T1000 (cell line): Measurements from ENCODE around the gene RIMBP2.

Experiments used
- DNase-seq: peaks from one replicate; lab custom pipeline; 2025; ENCODE audit warnings: mixed read lengths; lab: John Stamatoyannopoulos, UW

RIMBP2 gene

DNA sequence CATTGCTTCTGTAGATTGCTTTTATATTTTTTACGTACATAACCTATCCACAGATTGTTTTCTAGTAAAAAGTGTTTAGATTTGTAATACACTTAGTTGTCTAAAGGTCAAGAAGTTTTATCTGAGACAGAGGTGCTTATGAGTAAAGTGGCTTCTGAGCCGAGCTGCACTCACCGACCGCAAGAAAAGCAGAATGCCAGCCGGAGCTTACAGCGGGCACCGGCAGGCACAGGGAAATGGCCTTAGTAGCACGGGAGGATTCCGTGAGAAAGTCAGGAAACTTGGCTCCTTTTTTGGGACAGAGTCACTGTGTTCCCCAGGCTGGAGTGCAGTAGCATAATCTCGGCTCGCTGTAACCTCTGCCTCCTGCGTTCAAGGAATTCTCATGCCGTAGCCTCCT lies 348.6 kb downstream of the RIMBP2 start:
- DNase-seq = no peak

DNA sequence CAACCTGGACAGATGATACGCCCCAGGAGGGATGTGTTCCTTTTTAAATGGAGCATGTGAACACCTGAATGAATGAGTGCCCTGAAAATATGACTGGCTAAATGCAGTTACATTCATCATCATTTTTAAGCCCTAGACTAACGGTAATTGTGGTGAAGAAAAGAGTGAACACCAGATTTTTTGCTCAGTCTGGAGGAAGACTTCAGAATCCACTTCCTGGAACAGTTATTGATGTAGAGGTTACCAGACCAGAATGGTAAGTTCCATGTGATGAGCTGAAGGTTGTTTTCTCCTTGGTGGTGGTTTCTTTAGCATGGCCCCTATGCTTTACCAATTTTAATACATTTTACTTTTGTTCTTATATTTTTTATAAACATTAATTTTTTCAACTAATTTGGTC lies 349.1 kb downstream of the RIMBP2 start:
- DNase-seq = no peak

DNA sequence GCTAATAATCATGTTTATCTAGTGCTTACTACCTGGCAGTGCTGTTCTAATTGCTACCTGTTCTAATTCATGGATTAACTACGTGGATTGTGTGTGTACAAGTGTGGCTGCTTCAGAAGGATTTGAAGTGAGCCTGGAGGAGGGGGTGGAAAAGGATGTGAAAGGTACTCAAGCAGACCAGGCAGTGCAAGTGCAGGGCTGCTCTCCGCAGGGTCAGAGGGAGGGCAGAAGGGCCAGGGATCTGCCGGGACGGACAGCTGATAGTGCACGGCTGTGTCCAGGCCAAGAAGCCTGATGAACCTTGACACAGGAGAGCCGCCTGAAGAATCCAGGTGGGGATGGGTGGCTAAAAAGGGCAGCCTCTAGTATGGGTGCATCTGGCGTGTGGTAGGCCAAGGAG lies 349.9 kb downstream of the RIMBP2 start:
- no peak for DNase-seq

DNA sequence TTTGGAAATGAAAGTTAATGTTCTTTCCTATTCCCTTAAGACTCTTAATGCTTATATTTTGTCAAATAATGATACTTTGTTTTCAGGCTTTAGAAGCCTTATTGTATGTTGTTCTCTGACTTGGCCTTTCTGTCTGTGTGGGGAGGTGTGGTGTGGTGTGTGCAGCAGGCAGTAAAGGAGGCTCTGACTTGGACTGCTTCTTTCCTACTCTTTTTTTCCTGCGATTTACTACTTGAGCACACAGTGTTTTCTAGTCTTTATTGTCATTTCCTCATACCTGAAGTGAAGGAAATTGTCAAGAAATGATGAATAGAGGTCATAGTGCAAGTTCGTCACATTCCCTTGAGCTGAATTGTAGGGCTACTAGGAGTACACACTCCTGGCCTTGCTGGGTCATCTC lies 351.5 kb downstream of the RIMBP2 start:
- DNase-seq = no peak

DNA sequence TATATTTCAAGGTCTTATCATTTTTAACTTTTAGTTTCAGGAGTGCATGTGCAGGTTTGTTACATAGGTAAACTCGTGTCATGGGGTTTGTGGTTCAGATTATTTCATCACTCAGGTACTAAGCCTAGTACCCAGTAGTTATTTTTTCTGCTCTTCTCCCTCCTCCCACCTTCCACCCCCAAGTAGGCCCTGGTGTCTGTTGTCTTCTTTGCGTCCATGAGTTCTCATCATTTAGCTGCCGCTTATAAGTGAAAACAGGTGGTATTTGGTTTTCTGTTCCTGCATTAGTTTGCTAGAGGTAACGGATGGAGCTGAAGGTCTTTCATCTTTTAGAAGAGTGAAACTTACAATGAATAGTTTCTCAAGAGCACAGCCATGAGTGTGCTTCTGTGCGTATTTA lies 354.0 kb downstream of the RIMBP2 start:
- no peak for DNase-seq

GRCh38 chr12:130357729-130358330 lies 358.3 kb downstream of the RIMBP2 start:
- DNase-seq = no peak

- no peak for DNase-seq
These were observed 358.9 kb downstream of the RIMBP2 start for GRCh38 chr12:130357241-130357640.

- DNase-seq = no peak
These were observed 359.9 kb downstream of the RIMBP2 start for GRCh38 chr12:130356222-130356621.

DNA sequence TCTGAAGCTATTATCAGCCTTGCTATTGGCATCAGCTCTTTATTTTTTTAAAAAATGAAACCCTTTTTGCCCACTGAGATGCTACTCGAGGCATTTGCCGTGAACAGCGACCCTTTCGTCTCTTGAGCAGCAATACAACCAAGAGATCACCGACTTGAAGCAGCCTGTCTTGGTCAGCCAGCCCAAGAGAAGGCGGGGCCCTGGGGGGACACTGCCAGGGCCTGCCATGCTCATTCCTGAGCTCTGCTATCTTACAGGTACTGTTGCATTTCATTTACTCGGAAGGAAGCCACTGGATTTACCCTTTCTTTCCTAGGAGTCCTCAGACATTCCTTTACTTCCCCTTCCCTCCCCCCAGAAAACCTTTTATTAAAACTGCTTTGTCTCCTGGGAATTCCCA lies 361.7 kb downstream of the RIMBP2 start:
- DNase-seq = no peak

DNA sequence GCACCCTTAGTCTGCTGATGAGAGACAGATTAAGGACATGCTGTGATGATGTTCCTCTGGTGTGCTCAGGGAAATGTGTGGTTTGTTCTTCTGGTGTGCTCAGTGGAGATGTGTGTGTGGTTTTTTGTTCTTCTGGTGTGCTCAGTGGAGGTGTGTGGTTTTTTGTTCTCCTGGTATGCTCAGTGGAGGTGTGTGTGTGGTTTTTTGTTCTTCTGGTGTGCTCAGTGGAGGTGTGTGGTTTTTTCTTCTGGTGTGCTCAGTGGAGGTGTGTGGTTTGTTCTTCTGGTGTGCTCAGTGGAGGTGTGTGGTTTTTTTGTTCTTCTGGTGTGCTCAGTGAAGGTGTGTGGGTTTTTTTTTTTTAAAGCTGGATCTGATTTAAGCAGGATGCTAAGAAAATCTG lies 363.0 kb downstream of the RIMBP2 start:
- DNase-seq = no peak

GRCh38 chr12:130351326-130351725 lies 364.8 kb downstream of the RIMBP2 start:
- DNase-seq = no peak

GRCh38 chr12:130350715-130351114 lies 365.4 kb downstream of the RIMBP2 start:
- DNase-seq = no peak

DNA sequence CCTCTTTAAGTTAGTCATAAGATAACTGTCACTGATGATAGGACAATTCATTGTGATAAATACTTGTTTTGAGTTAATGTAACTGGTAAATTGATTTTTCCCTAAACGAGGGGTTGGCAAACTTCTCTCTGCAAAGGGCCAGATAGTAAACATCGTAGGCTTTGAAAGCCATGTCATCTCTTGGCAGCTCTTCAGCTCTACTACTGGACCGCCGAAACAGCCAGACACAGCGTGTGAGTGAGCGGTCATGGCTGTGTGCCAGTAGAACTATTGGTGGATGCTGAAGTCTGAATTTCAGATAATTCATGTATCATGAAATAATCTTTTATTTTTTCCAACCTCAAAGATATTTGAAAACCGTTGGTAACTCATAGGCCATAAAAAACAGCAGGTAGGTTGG lies 368.5 kb downstream of the RIMBP2 start:
- DNase-seq = no peak
